GM23248 (cell line): Measurements from ENCODE around the gene DPP10.

Experiments
- EZH2 ChIP-seq: fragments of 200-600 bp; sonication (generic); IDR thresholded peaks from 2 replicates; pipeline ENCODE4 v1.6.1; 2018; ENCODE audit warnings: antibody characterized with exemption, mild to moderate bottlenecking; ENCODE audit not compliant: insufficient read depth, poor library complexity, severe bottlenecking
- EZH2phosphoT487 ChIP-seq: fragments of 200-600 bp; sonication (generic); IDR thresholded peaks from 2 replicates; pipeline ENCODE4 v1.6.1; 2018; ENCODE audit warnings: antibody characterized with exemption, moderate library complexity, mild to moderate bottlenecking, low read depth; ENCODE audit not compliant: insufficient read depth

DNA sequence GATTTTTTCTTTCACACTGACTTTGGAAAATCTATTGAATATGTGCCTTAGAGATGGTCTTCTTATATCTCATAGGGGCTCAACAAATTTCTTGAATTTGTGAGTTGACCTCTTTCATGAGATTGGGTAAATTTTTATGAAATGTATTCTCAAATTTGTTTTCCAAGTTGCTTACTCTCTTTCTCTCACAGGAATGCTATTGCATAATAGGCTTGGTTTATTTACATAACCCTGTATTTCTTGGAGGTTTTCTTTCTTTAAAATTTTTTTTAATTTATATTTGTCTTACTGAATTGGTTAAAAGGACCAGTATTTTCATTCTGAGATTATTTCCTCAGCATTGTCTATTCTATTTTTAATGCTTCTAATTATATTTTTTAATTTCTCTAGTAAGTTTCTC lies 917.1 kb downstream of the DPP10 start:
- TF ChIP-seq EZH2phosphoT487 (no peak), EZH2 (no peak)
